Activated CD8-positive, alpha-beta T cell treated with anti-CD3 and anti-CD28 coated beads, Interleukin-2, amount 10 ng/mL, durations not matched to agents 7 days and 5 days (primary cell): ENCODE data around the gene ATXN1. TPM values are rescaled to one million over a fixed set of nuclear protein-coding genes. Genes with fewer than 3 reads are reported as not detected.

ENCODE experiments used
- ATAC-seq: fragments of 150-1000 bp; cut with Tn5 transposase; one replicate; pipeline ENCODE4 v1.10.0; 2021; ENCODE audit warnings: moderate library complexity
- CTCF ChIA-PET: fragments of 350-600 bp; sonication (Branson Sonifier 250); formaldehyde crosslinking; loops from one replicate; lab custom pipeline; 2021; ENCODE audit warnings: antibody characterized with exemption; lab: Charles Lee
- POLR2A ChIA-PET: fragments of 350-600 bp; sonication (Branson Sonifier 250); formaldehyde crosslinking; loops from one replicate; lab custom pipeline; 2021; ENCODE audit warnings: antibody characterized with exemption; lab: Charles Lee
- DNase-seq: peaks from one replicate; pipeline ENCODE4 v3.0.0-alpha.2; 2020
- H3K27ac Mint-ChIP-seq: one replicate; pipeline ENCODE4 v1.8.0; 2021; ENCODE audit warnings: mild to moderate bottlenecking, mixed read lengths
- H3K27me3 Mint-ChIP-seq: one replicate; pipeline ENCODE4 v1.8.0; 2021; ENCODE audit warnings: low read depth, mixed read lengths
- H3K36me3 Mint-ChIP-seq: one replicate; pipeline ENCODE4 v1.8.0; 2021; ENCODE audit warnings: low read depth, mixed read lengths
- H3K4me1 Mint-ChIP-seq: one replicate; pipeline ENCODE4 v1.8.0; 2021; ENCODE audit warnings: low read depth, mixed read lengths
- H3K4me3 Mint-ChIP-seq: one replicate; pipeline ENCODE4 v1.8.0; 2021; ENCODE audit warnings: mild to moderate bottlenecking, mixed read lengths
- H3K9me3 Mint-ChIP-seq: one replicate; pipeline ENCODE4 v1.8.0; 2022; ENCODE audit warnings: mixed read lengths; ENCODE audit not compliant: insufficient read depth
- total RNA-seq, 2 experiments: library from RNA; stranded (reverse); gene quantifications; one replicate each; pipeline ENCODE4 v1.2.3, GENCODE V29; 2021

The ATXN1 gene
- total RNA-seq, 2 experiments from 2014 or later = 36.7 to 42.9 TPM

GRCh38 chr6:16329233-16329632, 432.0 kb downstream of the ATXN1 start:
- Mint-ChIP-seq H3K4me3 (no peak overlapping the region), H3K36me3 (peaks cover 30% of the 10 kb centered on the region), H3K4me1 (peaks cover 16% of the 10 kb centered on the region), H3K27ac (no peak overlapping the region), H3K9me3 (no peaks in the 10 kb centered on the region), H3K27me3 (no peaks in the 10 kb centered on the region)
- no peak for DNase-seq
- no peak for ATAC-seq
- CTCF ChIA-PET = interaction anchor here (0.7 to 1.0 kb wide), 2 partner anchors 10 to 434 kb away, joined by 3 read pairs; no protein-coding TSS in a partner anchor
- POLR2A ChIA-PET = no interaction called here

GRCh38 chr6:16327777-16328325, 433.4 kb downstream of the ATXN1 start:
- Mint-ChIP-seq H3K27me3 (no peaks in the 10 kb centered on the region), H3K36me3 (peaks cover 35% of the 10 kb centered on the region), H3K4me3 (no peak overlapping the region), H3K27ac (peak overlapping the region; percentile 16), H3K4me1 (peaks cover 27% of the 10 kb centered on the region), H3K9me3 (no peaks in the 10 kb centered on the region)
- ATAC-seq (no peak), DNase-seq (no peak)
- ChIA-PET POLR2A (no interaction called here), CTCF (no interaction called here)

GRCh38 chr6:16326971-16327776, 434.1 kb downstream of the ATXN1 start:
- Mint-ChIP-seq H3K4me1 (peaks cover 33% of the 10 kb centered on the region), H3K4me3 (no peak overlapping the region), H3K27me3 (no peaks in the 10 kb centered on the region), H3K36me3 (peaks cover 38% of the 10 kb centered on the region), H3K27ac (no peak overlapping the region), H3K9me3 (no peaks in the 10 kb centered on the region)
- POLR2A ChIA-PET = no interaction called here
- ATAC-seq (no peak), DNase-seq (no peak)
- CTCF ChIA-PET = no interaction called here

GRCh38 chr6:16326531-16326930, 434.7 kb downstream of the ATXN1 start:
- DNase-seq (no peak), ATAC-seq (no peak)
- Mint-ChIP-seq H3K36me3 (peaks cover 39% of the 10 kb centered on the region), H3K4me1 (peaks cover 40% of the 10 kb centered on the region), H3K4me3 (no peak overlapping the region), H3K9me3 (no peaks in the 10 kb centered on the region), H3K27me3 (no peaks in the 10 kb centered on the region), H3K27ac (no peak overlapping the region)
- ChIA-PET CTCF (no interaction called here), POLR2A (no interaction called here)

- Mint-ChIP-seq H3K36me3 (peaks cover 39% of the 10 kb centered on the region), H3K4me3 (no peak overlapping the region), H3K27ac (peak overlapping the region; percentile 48), H3K27me3 (no peaks in the 10 kb centered on the region), H3K4me1 (peaks cover 58% of the 10 kb centered on the region), H3K9me3 (no peaks in the 10 kb centered on the region)
- DNase-seq (no peak), ATAC-seq (no peak)
- ChIA-PET CTCF (interaction anchor here (0.6 to 9.4 kb wide), 5 partner anchors 9 to 446 kb away, joined by 4 to 109 read pairs (median 5); partner anchors contain the start of gene ATXN1), POLR2A (no interaction called here)
Measured at GRCh38 chr6:16324606-16325225, 436.5 kb downstream of the ATXN1 start.

- Mint-ChIP-seq H3K4me1 (peaks cover 62% of the 10 kb centered on the region), H3K9me3 (no peaks in the 10 kb centered on the region)
Measured at GRCh38 chr6:16324184-16324583, 437.1 kb downstream of the ATXN1 start.

GRCh38 chr6:16322666-16323312, 438.5 kb downstream of the ATXN1 start:
- Mint-ChIP-seq H3K9me3 (no peaks in the 10 kb centered on the region), H3K27me3 (no peaks in the 10 kb centered on the region), H3K4me3 (peak overlapping the region; percentile 37), H3K4me1 (peaks cover 76% of the 10 kb centered on the region), H3K36me3 (peaks cover 40% of the 10 kb centered on the region), H3K27ac (peak overlapping the region; percentile 94)
- DNase-seq (peak; percentile 89), ATAC-seq (peak; percentile 74)
- CTCF ChIA-PET = interaction anchor here (0.9 to 9.4 kb wide), 9 partner anchors 11 to 449 kb away, joined by 3 to 109 read pairs (median 4); partner anchors contain the start of gene ATXN1
- POLR2A ChIA-PET = interaction anchor here (0.6 to 1.3 kb wide), 4 partner anchors 10 to 445 kb away, joined by 3 to 5 read pairs (median 3); partner anchors contain the start of gene ATXN1

More at GRCh38 chr6:16324184-16324583, 437.1 kb downstream of the ATXN1 start:
- no peak overlapping the region for H3K27ac Mint-ChIP-seq
- no peak overlapping the region for H3K4me3 Mint-ChIP-seq
- ChIA-PET CTCF (interaction anchor here (0.6 to 9.4 kb wide), 5 partner anchors 9 to 447 kb away, joined by 4 to 109 read pairs (median 5); partner anchors contain the start of gene ATXN1), POLR2A (interaction anchor here (0.6 kb wide), 1 partner anchor 108 kb away, joined by 3 read pairs; no protein-coding TSS in a partner anchor)
- peaks cover 39% of the 10 kb centered on the region for H3K36me3 Mint-ChIP-seq
- DNase-seq (no peak), ATAC-seq (no peak)
- no peaks in the 10 kb centered on the region for H3K27me3 Mint-ChIP-seq

- Mint-ChIP-seq H3K4me3 (no peak overlapping the region), H3K36me3 (peaks cover 36% of the 10 kb centered on the region), H3K27me3 (no peaks in the 10 kb centered on the region), H3K4me1 (peaks cover 83% of the 10 kb centered on the region), H3K27ac (peak overlapping the region; percentile 94), H3K9me3 (no peaks in the 10 kb centered on the region)
- DNase-seq (no peak), ATAC-seq (no peak)
- ChIA-PET POLR2A (interaction anchor here (1.0 to 1.3 kb wide), 2 partner anchors 191 to 439 kb away, joined by 3 to 5 read pairs; partner anchors contain the start of gene ATXN1), CTCF (interaction anchor here (0.9 to 9.4 kb wide), 6 partner anchors 12 to 441 kb away, joined by 3 to 109 read pairs (median 8); partner anchors contain the start of gene ATXN1)
Measured at GRCh38 chr6:16321826-16322225, 439.4 kb downstream of the ATXN1 start.

- DNase-seq = no peak
- no peaks in the 10 kb centered on the region for H3K9me3 Mint-ChIP-seq
- CTCF ChIA-PET = interaction anchor here (9.4 kb wide), 1 partner anchor 12 kb away, joined by 109 read pairs; no protein-coding TSS in a partner anchor
- peaks cover 86% of the 10 kb centered on the region for H3K4me1 Mint-ChIP-seq
- ATAC-seq = no peak
- POLR2A ChIA-PET = no interaction called here
- H3K27me3 Mint-ChIP-seq = no peaks in the 10 kb centered on the region
- H3K27ac Mint-ChIP-seq = peak overlapping the region; percentile 94
- H3K4me3 Mint-ChIP-seq = no peak overlapping the region
- peaks cover 31% of the 10 kb centered on the region for H3K36me3 Mint-ChIP-seq
Measured at GRCh38 chr6:16321341-16321710, 439.9 kb downstream of the ATXN1 start.

GRCh38 chr6:16320533-16321340, 440.5 kb downstream of the ATXN1 start:
- ChIA-PET POLR2A (interaction anchor here (1.0 kb wide), 1 partner anchor 441 kb away, joined by 6 read pairs; the partner anchor contains the start of gene ATXN1), CTCF (interaction anchor here (2.4 to 9.4 kb wide), 4 partner anchors 13 to 450 kb away, joined by 5 to 109 read pairs (median 18); partner anchors contain the start of gene ATXN1)
- DNase-seq = no peak
- Mint-ChIP-seq H3K36me3 (peaks cover 26% of the 10 kb centered on the region), H3K27ac (peak overlapping the region; percentile 94), H3K27me3 (no peaks in the 10 kb centered on the region), H3K4me3 (peak overlapping the region; percentile 61), H3K9me3 (no peaks in the 10 kb centered on the region), H3K4me1 (peaks cover 83% of the 10 kb centered on the region)
- no peak for ATAC-seq
